Amniotic stem cell (primary cell): ENCODE measurements around the gene PIEZO1.

ENCODE experiments used
- DNase-seq: peaks from one replicate; lab custom pipeline; 2025; lab: John Stamatoyannopoulos, UW

PIEZO1 gene

GRCh38 chr16:88700636-88701482 is 84.2 kb downstream of the PIEZO1 start:
- peak; percentile 49 for DNase-seq

- DNase-seq = no peak
Measured at GRCh38 chr16:88700322-88700635, 84.7 kb downstream of the PIEZO1 start.

GRCh38 chr16:88699180-88699579 is 85.8 kb downstream of the PIEZO1 start:
- no peak for DNase-seq

- no peak for DNase-seq
Measured at GRCh38 chr16:88698646-88699045, 86.4 kb downstream of the PIEZO1 start.

GRCh38 chr16:88697831-88698615 is 87.0 kb downstream of the PIEZO1 start:
- DNase-seq = no peak

- no peak for DNase-seq
Measured at GRCh38 chr16:88697116-88697830, 87.7 kb downstream of the PIEZO1 start.

GRCh38 chr16:88696441-88696840 is 88.6 kb downstream of the PIEZO1 start:
- no peak for DNase-seq

- DNase-seq = no peak
Measured at GRCh38 chr16:88695753-88696152, 89.3 kb downstream of the PIEZO1 start.

- DNase-seq = no peak
Measured at GRCh38 chr16:88695218-88695617, 89.8 kb downstream of the PIEZO1 start.

GRCh38 chr16:88694221-88695087 is 90.6 kb downstream of the PIEZO1 start:
- no peak for DNase-seq

GRCh38 chr16:88693420-88694177 is 91.4 kb downstream of the PIEZO1 start:
- no peak for DNase-seq

GRCh38 chr16:88692861-88693260 is 92.2 kb downstream of the PIEZO1 start:
- DNase-seq = no peak

- DNase-seq = no peak
Measured at GRCh38 chr16:88691924-88692560, 93.0 kb downstream of the PIEZO1 start.

GRCh38 chr16:88691129-88691813 is 93.7 kb downstream of the PIEZO1 start:
- DNase-seq = no peak

- no peak for DNase-seq
Measured at GRCh38 chr16:88690341-88691128, 94.5 kb downstream of the PIEZO1 start.

GRCh38 chr16:88688013-88688778 is 96.8 kb downstream of the PIEZO1 start:
- no peak for DNase-seq

GRCh38 chr16:88687676-88688012 is 97.4 kb downstream of the PIEZO1 start:
- no peak for DNase-seq

GRCh38 chr16:88687254-88687576 is 97.8 kb downstream of the PIEZO1 start:
- DNase-seq = no peak
